A549 (cell line): ENCODE data around the gene ZNF365. TPM values are rescaled to one million over a fixed set of nuclear protein-coding genes. Genes with fewer than 3 reads are reported as not detected.

Experiments used
- ATAC-seq, 2 experiments: fragments of 200-7000 bp in 1 of 2; fragments of >200 bp in 1 of 2; cut with Nextera tagmentation in 1 of 2; cut with Tn5 transposase in 1 of 2; 3 replicates each; pipeline versions ENCODE4 v1.8.0 to v1.9.1; 2018 to 2020; ENCODE audit warnings: mild to moderate bottlenecking in 1 of 2, moderate library complexity in 1 of 2
- CTCF ChIA-PET: fragments of 300-600 bp; sonication (Branson Sonifier 250); formaldehyde crosslinking; extraction: SDS; loops from one replicate; lab custom pipeline; 2021; ENCODE audit warnings: antibody characterized with exemption, inconsistent platforms; lab: Yijun Ruan, JAX
- POLR2A ChIA-PET: fragments of 350-600 bp; formaldehyde crosslinking; extraction: SDS; loops from one replicate; lab custom pipeline; 2021; ENCODE audit warnings: antibody characterized with exemption, inconsistent platforms; lab: Yijun Ruan, JAX
- DNase-seq, 2 experiments: peaks; one replicate each; pipeline versions ENCODE4 v3.0.0 to v3.0.0-alpha.2; 2011 to 2016; ENCODE audit warnings: low read depth in 1 of 2, low spot score in 1 of 2
- FAIRE-seq: peaks from 2 replicates; lab custom pipeline; 2011; peaks lifted over from hg19 to GRCh38; lab: Jason Lieb, UNC
- H3K27ac ChIP-seq, 2 experiments: fragments of >200 bp; sonication (Bioruptor Twin); formaldehyde crosslinking; 3 replicates each; pipeline ENCODE4 v1.5.1; 2016 to 2017
- H3K4me1 ChIP-seq: fragments of >200 bp; sonication (Bioruptor Twin); formaldehyde crosslinking; 3 replicates; pipeline ENCODE4 v1.6.1; 2016
- H3K4me2 ChIP-seq: fragments of >200 bp; sonication (Bioruptor Twin); formaldehyde crosslinking; 3 replicates; pipeline ENCODE4 v1.6.1; 2016
- H3K4me3 ChIP-seq: fragments of >200 bp; sonication (Bioruptor Twin); formaldehyde crosslinking; 3 replicates; pipeline ENCODE4 v1.5.1; 2016
- H3K9me3 ChIP-seq: fragments of >200 bp; sonication (Bioruptor Twin); formaldehyde crosslinking; 3 replicates; pipeline ENCODE4 v1.6.1; 2016
- CBX2 ChIP-seq: fragments of 200-600 bp; sonication (generic); IDR thresholded peaks from 2 replicates; pipeline ENCODE4 v1.6.1; 2016; ENCODE audit warnings: low read depth, mild to moderate bottlenecking, borderline replicate concordance
- CEBPB ChIP-seq, 2 experiments: fragments of >200 bp in 1 of 2; sonication (Bioruptor Twin) in 1 of 2; formaldehyde crosslinking in 1 of 2; IDR thresholded peaks; 2 replicates each; pipeline ENCODE4 v1.6.1; 2012 to 2016
- EP300 ChIP-seq, 2 experiments: fragments of >200 bp; sonication (Bioruptor Twin); formaldehyde crosslinking; IDR thresholded peaks; 2 replicates in 1 of 2; 3 replicates in 1 of 2; pipeline ENCODE4 v1.6.1; 2016 to 2017
- FOSB ChIP-seq: fragments of 250-450 bp; sonication (Bioruptor Pico); IDR thresholded peaks from 2 replicates; pipeline ENCODE4 v1.5.0; 2020; ENCODE audit warnings: mild to moderate bottlenecking, moderate library complexity
- HEYL ChIP-seq: fragments of 250-450 bp; sonication (Bioruptor Pico); IDR thresholded peaks from 2 replicates; pipeline ENCODE4 v1.8.0; 2021; ENCODE audit warnings: mild to moderate bottlenecking, moderate library complexity
- JUNB ChIP-seq: fragments of >200 bp; sonication (Bioruptor Twin); formaldehyde crosslinking; IDR thresholded peaks from 2 replicates; pipeline ENCODE4 v1.6.1; 2016
- MAFK ChIP-seq: fragments of 450-650 bp; IDR thresholded peaks from 2 replicates; pipeline ENCODE4 v1.6.1; 2014; ENCODE audit not compliant: partially characterized antibody
- MAZ ChIP-seq: fragments of 150-350 bp; IDR thresholded peaks from 2 replicates; pipeline ENCODE4 v1.6.1; 2014; ENCODE audit warnings: antibody characterized with exemption, low read depth, low read length, borderline replicate concordance
- NFE2L2 ChIP-seq: fragments of 150-350 bp; conservative IDR thresholded peaks from 2 replicates; pipeline ENCODE4 v1.6.1; 2014; ENCODE audit warnings: low read length
- RFX5 ChIP-seq: fragments of 450-650 bp; IDR thresholded peaks from 2 replicates; pipeline ENCODE4 v1.7.1; 2014; ENCODE audit warnings: antibody characterized with exemption, mild to moderate bottlenecking, moderate library complexity
- SMC3 ChIP-seq: fragments of >200 bp; sonication (Bioruptor Twin); formaldehyde crosslinking; IDR thresholded peaks from 3 replicates; pipeline ENCODE4 v1.6.1; 2018; ENCODE audit warnings: inconsistent platforms
- WGBS: methylation state at CpG from one replicate; pipeline ENCODE4 v1.1.6; 2017; ENCODE audit errors: missing lambda C conversion rate; 5-methylcytosine and 5-hydroxymethylcytosine counted together
- polyA plus RNA-seq, 4 experiments: library from polyadenylated mRNA; depleted of rRNA in 3 of 4; stranded (reverse); fragments of >200 nt; fragmentation: RNase III in 1 of 4; extraction: RNeasy Plus Mini Kit Qiagen cat#74134 plus additional on column Dnase treatment in 1 of 4; gene quantifications; 2 replicates in 3 of 4; 3 replicates in 1 of 4; pipeline ENCODE4 v1.2.3, GENCODE V29; 2011 to 2017
- TF ChIP-seq, protein P1 (sequence below): fragments of >200 bp; sonication (Bioruptor Twin); formaldehyde crosslinking; IDR thresholded peaks from 3 replicates; pipeline ENCODE4 v1.5.1; 2016
- TF ChIP-seq, protein P2 (sequence below): fragments of 250-450 bp; sonication (Bioruptor Pico); IDR thresholded peaks from 2 replicates; pipeline ENCODE4 v1.5.0; 2020; ENCODE audit warnings: low read depth, mild to moderate bottlenecking, moderate library complexity
- TF ChIP-seq, protein P3 (sequence below): fragments of >200 bp; sonication (Bioruptor Twin); formaldehyde crosslinking; IDR thresholded peaks from 3 replicates; pipeline ENCODE4 v1.6.1; 2016
- TF ChIP-seq, protein P4 (sequence below): IDR thresholded peaks from 2 replicates; pipeline ENCODE4 v1.6.1; 2012; ENCODE audit warnings: low read depth, borderline replicate concordance

The ZNF365 gene
- polyA plus RNA-seq, 2 of the 4 experiments (the other 2 are of a cell fraction) = 1.3 to 1.5 TPM

DNA sequence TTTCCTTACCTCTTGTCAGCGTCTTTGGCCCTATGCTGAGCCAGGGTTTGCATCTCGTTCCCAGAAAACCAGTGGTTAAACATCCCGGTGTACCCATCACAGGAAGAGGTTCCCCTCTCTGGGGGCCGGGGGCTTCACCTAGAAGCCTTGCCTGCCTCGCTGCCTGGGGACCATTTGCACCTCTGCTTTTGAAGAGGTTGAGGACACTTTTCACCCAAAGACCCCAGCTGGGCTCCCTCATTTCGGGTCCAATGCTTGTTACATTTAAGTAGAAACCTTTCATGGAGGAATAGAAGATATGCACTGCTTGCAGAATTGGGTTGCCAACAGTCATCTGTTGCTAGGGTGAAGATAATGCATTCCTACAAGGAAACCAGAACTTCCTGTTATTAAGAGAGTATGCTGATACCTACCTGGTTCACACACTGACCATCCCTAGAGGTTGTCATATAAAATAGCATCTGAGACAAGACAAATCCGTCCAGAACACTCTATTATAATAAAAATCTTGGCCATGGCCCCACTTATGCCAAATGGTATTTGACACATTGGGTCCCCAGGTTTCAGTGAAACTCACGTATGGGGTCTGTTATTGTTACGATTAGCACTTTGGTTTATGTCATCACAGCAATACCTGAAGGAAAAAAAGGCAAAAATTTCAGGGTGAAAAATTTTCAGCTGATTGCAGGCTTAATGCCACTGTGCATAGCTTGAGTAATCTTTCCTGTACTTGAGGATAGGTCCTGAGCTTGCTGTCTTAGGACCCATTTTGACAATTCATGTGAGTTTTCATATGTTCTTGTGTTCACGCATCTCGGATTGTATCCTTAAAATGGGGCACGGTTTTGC is 917 bp downstream of the ZNF365 start:
- FAIRE-seq (no peak), DNase-seq (peak in 1 of 2 experiments; percentile 29), ATAC-seq (peak; percentile 58 to 70; a peak in 5 of 6 replicates)
- POLR2A ChIA-PET = no interaction called here
- CTCF ChIA-PET = interaction anchor here (1.1 kb wide), 1 partner anchor 11 kb away, joined by 6 read pairs; no protein-coding TSS in a partner anchor
- H3K4me1 ChIP-seq = peaks cover 16% of the 10 kb centered on the region
- peak overlapping the region; percentile 73 for H3K4me2 ChIP-seq
- H3K27ac ChIP-seq = peak overlapping the region; percentile 65 to 88; a peak in 5 of 6 replicates
- TF ChIP-seq, protein P1, sequence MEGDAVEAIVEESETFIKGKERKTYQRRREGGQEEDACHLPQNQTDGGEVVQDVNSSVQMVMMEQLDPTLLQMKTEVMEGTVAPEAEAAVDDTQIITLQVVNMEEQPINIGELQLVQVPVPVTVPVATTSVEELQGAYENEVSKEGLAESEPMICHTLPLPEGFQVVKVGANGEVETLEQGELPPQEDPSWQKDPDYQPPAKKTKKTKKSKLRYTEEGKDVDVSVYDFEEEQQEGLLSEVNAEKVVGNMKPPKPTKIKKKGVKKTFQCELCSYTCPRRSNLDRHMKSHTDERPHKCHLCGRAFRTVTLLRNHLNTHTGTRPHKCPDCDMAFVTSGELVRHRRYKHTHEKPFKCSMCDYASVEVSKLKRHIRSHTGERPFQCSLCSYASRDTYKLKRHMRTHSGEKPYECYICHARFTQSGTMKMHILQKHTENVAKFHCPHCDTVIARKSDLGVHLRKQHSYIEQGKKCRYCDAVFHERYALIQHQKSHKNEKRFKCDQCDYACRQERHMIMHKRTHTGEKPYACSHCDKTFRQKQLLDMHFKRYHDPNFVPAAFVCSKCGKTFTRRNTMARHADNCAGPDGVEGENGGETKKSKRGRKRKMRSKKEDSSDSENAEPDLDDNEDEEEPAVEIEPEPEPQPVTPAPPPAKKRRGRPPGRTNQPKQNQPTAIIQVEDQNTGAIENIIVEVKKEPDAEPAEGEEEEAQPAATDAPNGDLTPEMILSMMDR = no peak
- TF ChIP-seq CEBPB (IDR thresholded peaks at IDR 0.05) = no peak
- no peak for TF ChIP-seq NFE2L2
- TF ChIP-seq RFX5 = peak; percentile 97
- no peak for TF ChIP-seq EP300 (IDR thresholded peaks at IDR 0.05)
- TF ChIP-seq MAFK = peak; percentile 69
- no peaks in the 10 kb centered on the region for H3K9me3 ChIP-seq
- 76% methylated on average over 12 of the region's 12 CpGs for WGBS
- peak overlapping the region; percentile 63 for H3K4me3 ChIP-seq

DNA sequence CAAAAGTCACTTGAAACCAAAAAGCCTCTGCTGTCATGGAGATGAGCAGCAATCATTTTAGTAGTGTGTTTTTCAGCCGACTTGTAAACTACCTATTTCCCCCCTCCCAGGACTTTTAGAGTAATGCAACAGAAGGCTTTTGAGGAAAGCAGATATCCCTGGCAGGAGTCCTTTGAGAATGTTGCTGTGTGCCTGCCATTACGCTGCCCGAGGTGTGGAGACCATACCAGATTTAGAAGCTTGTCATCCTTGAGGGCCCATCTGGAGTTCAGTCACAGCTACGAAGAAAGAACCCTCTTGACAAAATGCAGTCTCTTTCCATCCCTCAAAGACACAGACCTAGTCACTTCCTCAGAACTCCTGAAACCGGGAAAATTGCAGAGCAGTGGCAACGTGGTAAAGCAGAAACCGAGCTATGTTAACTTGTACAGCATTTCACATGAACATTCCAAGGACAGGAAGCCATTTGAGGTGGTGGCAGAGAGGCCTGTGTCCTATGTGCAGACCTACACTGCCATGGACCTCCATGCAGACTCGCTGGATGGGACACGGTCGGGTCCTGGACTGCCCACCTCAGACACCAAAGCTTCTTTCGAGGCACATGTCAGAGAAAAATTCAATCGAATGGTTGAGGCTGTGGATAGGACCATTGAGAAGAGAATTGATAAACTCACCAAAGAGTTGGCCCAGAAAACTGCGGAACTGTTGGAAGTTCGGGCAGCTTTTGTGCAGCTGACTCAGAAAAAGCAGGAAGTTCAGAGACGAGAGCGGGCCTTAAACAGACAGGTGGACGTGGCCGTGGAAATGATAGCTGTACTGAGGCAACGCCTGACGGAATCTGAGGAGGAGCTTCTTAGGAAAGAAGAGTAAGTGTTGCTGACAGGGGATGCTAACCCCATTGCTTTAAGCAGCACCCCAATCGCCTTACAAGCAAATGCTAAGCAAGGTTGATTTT is 2.2 kb downstream of the ZNF365 start:
- TF ChIP-seq RFX5 = no peak
- no peak for TF ChIP-seq MAZ
- no peak for TF ChIP-seq FOSB (CRISPR knock-in tag)
- TF ChIP-seq, protein P2, sequence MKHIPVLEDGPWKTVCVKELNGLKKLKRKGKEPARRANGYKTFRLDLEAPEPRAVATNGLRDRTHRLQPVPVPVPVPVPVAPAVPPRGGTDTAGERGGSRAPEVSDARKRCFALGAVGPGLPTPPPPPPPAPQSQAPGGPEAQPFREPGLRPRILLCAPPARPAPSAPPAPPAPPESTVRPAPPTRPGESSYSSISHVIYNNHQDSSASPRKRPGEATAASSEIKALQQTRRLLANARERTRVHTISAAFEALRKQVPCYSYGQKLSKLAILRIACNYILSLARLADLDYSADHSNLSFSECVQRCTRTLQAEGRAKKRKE (CRISPR knock-in tag) = no peak
- TF ChIP-seq, protein P3, sequence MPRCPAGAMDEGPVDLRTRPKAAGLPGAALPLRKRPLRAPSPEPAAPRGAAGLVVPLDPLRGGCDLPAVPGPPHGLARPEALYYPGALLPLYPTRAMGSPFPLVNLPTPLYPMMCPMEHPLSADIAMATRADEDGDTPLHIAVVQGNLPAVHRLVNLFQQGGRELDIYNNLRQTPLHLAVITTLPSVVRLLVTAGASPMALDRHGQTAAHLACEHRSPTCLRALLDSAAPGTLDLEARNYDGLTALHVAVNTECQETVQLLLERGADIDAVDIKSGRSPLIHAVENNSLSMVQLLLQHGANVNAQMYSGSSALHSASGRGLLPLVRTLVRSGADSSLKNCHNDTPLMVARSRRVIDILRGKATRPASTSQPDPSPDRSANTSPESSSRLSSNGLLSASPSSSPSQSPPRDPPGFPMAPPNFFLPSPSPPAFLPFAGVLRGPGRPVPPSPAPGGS = no peak
- TF ChIP-seq SMC3 = no peak
- no peak for TF ChIP-seq JUNB
- no peak for TF ChIP-seq CBX2
- TF ChIP-seq NFE2L2 = no peak
- TF ChIP-seq HEYL = no peak
- TF ChIP-seq EP300 (IDR thresholded peaks at IDR 0.05) = no peak
- TF ChIP-seq, protein P4, sequence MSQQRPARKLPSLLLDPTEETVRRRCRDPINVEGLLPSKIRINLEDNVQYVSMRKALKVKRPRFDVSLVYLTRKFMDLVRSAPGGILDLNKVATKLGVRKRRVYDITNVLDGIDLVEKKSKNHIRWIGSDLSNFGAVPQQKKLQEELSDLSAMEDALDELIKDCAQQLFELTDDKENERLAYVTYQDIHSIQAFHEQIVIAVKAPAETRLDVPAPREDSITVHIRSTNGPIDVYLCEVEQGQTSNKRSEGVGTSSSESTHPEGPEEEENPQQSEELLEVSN = no peak
- TF ChIP-seq MAFK = no peak
- no peak for FAIRE-seq
- Histone ChIP-seq H3K4me2 (no peak overlapping the region), H3K4me1 (peaks cover 24% of the 10 kb centered on the region), H3K9me3 (no peaks in the 10 kb centered on the region), H3K27ac (no peak overlapping the region), H3K4me3 (no peak overlapping the region)
- no peak for DNase-seq
- 75% methylated on average over 21 of the region's 21 CpGs for WGBS
- ChIA-PET CTCF (interaction anchor here (0.8 to 1.5 kb wide), 3 partner anchors 10 to 337 kb away, joined by 4 to 5 read pairs (median 4); no protein-coding TSS in a partner anchor), POLR2A (no interaction called here)
- no peak for ATAC-seq
